HepG2 (cell line): ENCODE data around the gene SFXN5. TPM values are rescaled to one million over a fixed set of nuclear protein-coding genes. Genes with fewer than 3 reads are reported as not detected.

Experiments used
- ATF4 ChIP-seq, 2 experiments: fragments of 450-650 bp in 1 of 2; sonication (generic) in 1 of 2; formaldehyde crosslinking; IDR thresholded peaks; 2 replicates each; pipeline versions ENCODE4 v1.5.0 to v1.8.0; 2020 to 2022; ENCODE audit warnings: mild to moderate bottlenecking in 1 of 2, missing genetic modification reagents in 1 of 2
- CSRNP2 ChIP-seq: sonication (generic); formaldehyde crosslinking; conservative IDR thresholded peaks from 2 replicates; pipeline ENCODE4 v1.8.0; 2022; ENCODE audit warnings: low read depth, missing genetic modification reagents
- GPN1 ChIP-seq: sonication (generic); formaldehyde crosslinking; IDR thresholded peaks from 2 replicates; pipeline ENCODE4 v1.5.1; 2020; ENCODE audit warnings: missing genetic modification reagents, borderline replicate concordance
- HDAC1 ChIP-seq: sonication (generic); formaldehyde crosslinking; IDR thresholded peaks from 2 replicates; pipeline ENCODE4 v1.5.1; 2020; ENCODE audit warnings: mild to moderate bottlenecking, missing genetic modification reagents
- MAFF ChIP-seq: IDR thresholded peaks from 2 replicates; pipeline ENCODE4 v1.6.1; 2011; ENCODE audit warnings: low read depth, low read length, improper control_type of control experiment
- MXI1 ChIP-seq: IDR thresholded peaks from 3 replicates; pipeline ENCODE4 v1.6.1; 2012; ENCODE audit warnings: low read depth, low read length, inconsistent platforms, borderline replicate concordance
- MYC ChIP-seq: sonication (generic); formaldehyde crosslinking; IDR thresholded peaks from 2 replicates; pipeline ENCODE4 v1.9.0; 2021; ENCODE audit warnings: missing genetic modification reagents, borderline replicate concordance
- NR2C2 ChIP-seq: sonication (generic); formaldehyde crosslinking; IDR thresholded peaks from 2 replicates; pipeline ENCODE4 v1.4.0; 2020; ENCODE audit warnings: missing genetic modification reagents, mild to moderate bottlenecking, moderate library complexity, borderline replicate concordance
- PBX2 ChIP-seq: IDR thresholded peaks from 2 replicates; pipeline ENCODE4 v1.6.1; 2016; ENCODE audit warnings: control low read depth
- TOPORS ChIP-seq: sonication (generic); formaldehyde crosslinking; IDR thresholded peaks from 2 replicates; pipeline ENCODE4 v1.8.0; 2023; ENCODE audit warnings: mild to moderate bottlenecking, missing genetic modification reagents
- TP53 ChIP-seq: sonication (generic); formaldehyde crosslinking; conservative IDR thresholded peaks from 2 replicates; pipeline ENCODE4 v1.4.0; 2020; ENCODE audit warnings: missing genetic modification reagents
- U2AF1 ChIP-seq: fragments of 200-400 bp; formaldehyde crosslinking; optimal IDR thresholded peaks from 2 replicates; pipeline ENCODE3; 2017; ENCODE audit warnings: mild to moderate bottlenecking, low read depth, low read length
- YY1 ChIP-seq: IDR thresholded peaks from 2 replicates; pipeline ENCODE4 v1.6.1; 2011; ENCODE audit warnings: low read length, low read depth, moderate library complexity, mild to moderate bottlenecking; ENCODE audit not compliant: insufficient read depth, insufficient replicate concordance
- ZNF121 ChIP-seq: sonication (generic); formaldehyde crosslinking; IDR thresholded peaks from 2 replicates; pipeline ENCODE4 v1.5.0; 2020; ENCODE audit warnings: mild to moderate bottlenecking, missing genetic modification reagents
- ZNF501 ChIP-seq: sonication (generic); formaldehyde crosslinking; IDR thresholded peaks from 2 replicates; pipeline ENCODE4 v1.5.1; 2020; ENCODE audit warnings: mild to moderate bottlenecking, moderate library complexity, missing genetic modification reagents
- ZNF607 ChIP-seq: sonication (generic); formaldehyde crosslinking; IDR thresholded peaks from 2 replicates; pipeline ENCODE4 v1.5.1; 2020; ENCODE audit warnings: missing genetic modification reagents, mild to moderate bottlenecking, borderline replicate concordance
- ZNF747 ChIP-seq: sonication (generic); formaldehyde crosslinking; IDR thresholded peaks from 2 replicates; pipeline ENCODE4 v1.8.1; 2023; ENCODE audit warnings: missing genetic modification reagents, mild to moderate bottlenecking, borderline replicate concordance
- ZNF75D ChIP-seq: sonication (generic); formaldehyde crosslinking; IDR thresholded peaks from 2 replicates; pipeline ENCODE4 v1.8.1; 2023; ENCODE audit warnings: missing genetic modification reagents, mild to moderate bottlenecking, borderline replicate concordance
- ZNF775 ChIP-seq: sonication (generic); formaldehyde crosslinking; IDR thresholded peaks from 2 replicates; pipeline ENCODE4 v1.4.0; 2020; ENCODE audit warnings: missing genetic modification reagents, mild to moderate bottlenecking, moderate library complexity, borderline replicate concordance
- polyA plus RNA-seq, 8 experiments: library from polyadenylated mRNA; depleted of rRNA in 3 of 8; stranded (reverse) in 7 of 8; unstranded in 1 of 8; fragments of >200 nt; fragmentation: Illumina TruSeq in 4 of 8; extraction: Trizol in 4 of 8; gene quantifications; 2 replicates each; pipeline versions ENCODE4 v1.2.1 to v1.2.3, GENCODE V29; 2011 to 2016; ENCODE audit warnings: low read depth in 4 of 8, missing spikeins in 1 of 8, mixed read lengths in 1 of 8; ENCODE audit not compliant: insufficient read depth in 1 of 8
- total RNA-seq, 5 experiments: library from RNA; depleted of rRNA; stranded (reverse); fragments of >200 nt; fragmentation: Illumina TruSeq; extraction: Trizol; gene quantifications; 2 replicates each; pipeline ENCODE4 v1.2.3, GENCODE V29; 2016; ENCODE audit warnings: low read depth in 1 of 5
- TF ChIP-seq, protein P1 (sequence below): sonication (generic); formaldehyde crosslinking; IDR thresholded peaks from 2 replicates; pipeline ENCODE4 v1.4.0; 2020; ENCODE audit warnings: missing genetic modification reagents
- TF ChIP-seq, protein P2 (sequence below): sonication (generic); formaldehyde crosslinking; IDR thresholded peaks from 2 replicates; pipeline ENCODE4 v1.4.0; 2020; ENCODE audit warnings: mild to moderate bottlenecking, missing genetic modification reagents

Gene SFXN5
- total and polyA plus RNA-seq, 2 of the 13 experiments (the other 11 are each of a cell fraction or from before 2014, with no cell fraction given), result 34.9 to 37.4 TPM

DNA sequence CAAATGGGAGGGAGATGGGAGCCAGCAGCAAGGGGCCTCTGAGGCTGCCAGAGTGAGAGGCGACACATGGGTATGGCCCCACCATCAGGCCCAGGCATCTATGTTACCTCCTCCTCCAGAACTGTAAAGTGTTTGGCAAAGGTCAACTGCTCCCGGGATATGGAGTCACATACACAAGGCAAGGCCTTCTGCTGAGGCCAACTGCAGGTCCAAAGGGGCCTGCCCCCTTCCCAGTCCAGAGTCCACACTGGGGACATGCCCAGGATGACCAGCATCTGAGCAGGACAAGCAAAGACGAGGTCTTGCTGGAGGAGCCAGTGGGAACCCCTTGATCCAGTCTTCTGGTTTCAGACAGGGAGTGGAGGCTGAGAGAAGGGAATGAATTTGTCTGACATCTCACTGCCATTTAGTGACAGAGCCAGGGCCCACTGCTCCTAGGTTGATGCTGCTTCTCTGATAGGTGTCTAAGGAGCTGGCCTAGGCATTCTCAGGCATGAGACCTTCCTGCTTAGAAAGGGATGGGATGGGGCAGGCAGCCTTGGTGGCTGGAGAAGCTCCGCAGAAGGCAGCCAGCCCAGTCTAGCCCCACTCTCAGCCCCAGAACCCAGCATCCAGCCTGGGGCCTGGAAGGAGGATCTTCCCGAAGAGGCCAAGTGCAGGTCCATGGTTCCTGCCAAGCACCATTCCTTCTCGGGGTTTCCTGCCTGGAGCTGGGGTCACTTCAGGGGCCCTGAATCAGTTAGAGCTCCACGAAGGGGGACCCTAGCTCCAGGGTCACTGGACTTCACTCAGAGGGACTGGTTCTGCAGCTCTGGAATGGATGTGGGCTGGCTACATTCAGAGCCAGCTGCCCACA is 127.7 kb downstream of the SFXN5 start (continued):
- TF ChIP-seq ZNF747 (CRISPR knock-in tag) (0 out of 2 replicates have a peak, but pooled peaks have one; percentile 55), PBX2 (CRISPR knock-in tag) (no peak), YY1 (no peak), ZNF501 (CRISPR knock-in tag) (no peak), ZNF607 (CRISPR knock-in tag) (no peak), HDAC1 (CRISPR knock-in tag) (no peak; the same call in 1 of the 2 replicates), GPN1 (no peak), U2AF1 (no peak), ZNF75D (CRISPR knock-in tag) (no peak), MYC (CRISPR knock-in tag) (no peak), TOPORS (CRISPR knock-in tag) (no peak), MXI1 (no peak), MAFF (no peak), ZNF121 (CRISPR knock-in tag) (no peak), ZNF775 (CRISPR knock-in tag) (no peak), NR2C2 (CRISPR knock-in tag) (0 out of 2 replicates have a peak, but pooled peaks have one; percentile 34), CSRNP2 (CRISPR knock-in tag) (no peak), ATF4 (CRISPR knock-in tag; IDR thresholded peaks at IDR 0.05) (no peak), TP53 (CRISPR knock-in tag) (no peak)
- TF ChIP-seq, protein P1, sequence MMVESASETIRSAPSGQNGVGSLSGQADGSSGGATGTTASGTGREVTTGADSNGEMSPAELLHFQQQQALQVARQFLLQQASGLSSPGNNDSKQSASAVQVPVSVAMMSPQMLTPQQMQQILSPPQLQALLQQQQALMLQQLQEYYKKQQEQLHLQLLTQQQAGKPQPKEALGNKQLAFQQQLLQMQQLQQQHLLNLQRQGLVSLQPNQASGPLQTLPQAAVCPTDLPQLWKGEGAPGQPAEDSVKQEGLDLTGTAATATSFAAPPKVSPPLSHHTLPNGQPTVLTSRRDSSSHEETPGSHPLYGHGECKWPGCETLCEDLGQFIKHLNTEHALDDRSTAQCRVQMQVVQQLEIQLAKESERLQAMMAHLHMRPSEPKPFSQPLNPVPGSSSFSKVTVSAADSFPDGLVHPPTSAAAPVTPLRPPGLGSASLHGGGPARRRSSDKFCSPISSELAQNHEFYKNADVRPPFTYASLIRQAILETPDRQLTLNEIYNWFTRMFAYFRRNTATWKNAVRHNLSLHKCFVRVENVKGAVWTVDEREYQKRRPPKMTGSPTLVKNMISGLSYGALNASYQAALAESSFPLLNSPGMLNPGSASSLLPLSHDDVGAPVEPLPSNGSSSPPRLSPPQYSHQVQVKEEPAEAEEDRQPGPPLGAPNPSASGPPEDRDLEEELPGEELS, result 0 out of 2 replicates have a peak, but pooled peaks have one; percentile 16
- TF ChIP-seq, protein P2, sequence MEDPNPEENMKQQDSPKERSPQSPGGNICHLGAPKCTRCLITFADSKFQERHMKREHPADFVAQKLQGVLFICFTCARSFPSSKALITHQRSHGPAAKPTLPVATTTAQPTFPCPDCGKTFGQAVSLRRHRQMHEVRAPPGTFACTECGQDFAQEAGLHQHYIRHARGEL (CRISPR knock-in tag), result no peak
